Measurements from ENCODE around the gene EXOC3L2. TPM values are rescaled to one million over a fixed set of nuclear protein-coding genes. Genes with fewer than 3 reads are reported as not detected.

EXOC3L2 gene
- total RNA-seq, 1 experiment from 2014 or later = not detected

GRCh38 chr19:45222724-45223123 lies 22.5 kb downstream of the EXOC3L2 start:
- no peak for DNase-seq (ENCODE audit: low spot score)

GRCh38 chr19:45218911-45219743 lies 26.1 kb downstream of the EXOC3L2 start:
- DNase-seq (ENCODE audit: low spot score) = no peak

DNA sequence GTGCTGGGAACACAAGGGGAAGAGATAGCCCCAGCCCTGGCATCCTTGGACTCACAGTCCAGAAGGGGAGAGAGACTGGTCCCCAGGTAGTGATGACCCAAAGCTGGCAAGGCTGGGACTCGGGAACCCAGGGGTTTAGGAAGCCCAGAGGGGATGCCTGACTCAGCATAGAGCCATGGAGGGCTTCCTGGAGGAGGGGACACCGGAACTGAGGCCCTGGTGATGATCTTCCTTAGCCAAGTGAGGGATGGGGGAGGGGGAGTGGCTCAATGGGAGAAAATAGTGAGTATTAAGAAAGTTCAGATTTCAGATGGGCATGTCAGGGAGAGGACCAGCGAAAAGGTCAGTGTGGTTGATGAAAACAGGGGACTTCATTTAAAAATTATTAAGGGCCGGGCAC lies 26.8 kb downstream of the EXOC3L2 start:
- no peak for DNase-seq (ENCODE audit: low spot score)

GRCh38 chr19:45217957-45218334 lies 27.3 kb downstream of the EXOC3L2 start:
- DNase-seq (ENCODE audit: low spot score) = no peak

- no peak for DNase-seq (ENCODE audit: low spot score)
Observed at GRCh38 chr19:45217193-45217956, 27.8 kb downstream of the EXOC3L2 start.

DNA sequence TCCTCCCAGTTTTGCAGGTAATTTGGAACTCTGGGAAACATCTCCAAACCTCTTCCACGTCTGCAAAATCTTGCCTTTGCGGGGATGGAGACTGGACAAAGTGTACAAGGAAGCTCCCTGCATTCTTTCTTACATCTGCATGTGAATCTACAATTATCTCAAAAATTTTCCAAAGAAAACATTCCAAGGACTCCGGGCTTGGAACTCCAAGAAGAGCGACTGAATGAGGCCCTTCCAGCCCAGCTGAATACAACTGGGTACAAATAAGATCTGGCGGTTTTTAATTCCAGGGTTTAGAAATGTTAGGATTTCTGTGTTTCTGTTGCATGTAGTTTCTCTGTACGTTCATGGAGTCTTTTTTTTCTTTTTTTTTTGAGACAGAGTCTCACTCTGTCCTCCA lies 28.5 kb downstream of the EXOC3L2 start:
- no peak for DNase-seq (ENCODE audit: low spot score)

DNA sequence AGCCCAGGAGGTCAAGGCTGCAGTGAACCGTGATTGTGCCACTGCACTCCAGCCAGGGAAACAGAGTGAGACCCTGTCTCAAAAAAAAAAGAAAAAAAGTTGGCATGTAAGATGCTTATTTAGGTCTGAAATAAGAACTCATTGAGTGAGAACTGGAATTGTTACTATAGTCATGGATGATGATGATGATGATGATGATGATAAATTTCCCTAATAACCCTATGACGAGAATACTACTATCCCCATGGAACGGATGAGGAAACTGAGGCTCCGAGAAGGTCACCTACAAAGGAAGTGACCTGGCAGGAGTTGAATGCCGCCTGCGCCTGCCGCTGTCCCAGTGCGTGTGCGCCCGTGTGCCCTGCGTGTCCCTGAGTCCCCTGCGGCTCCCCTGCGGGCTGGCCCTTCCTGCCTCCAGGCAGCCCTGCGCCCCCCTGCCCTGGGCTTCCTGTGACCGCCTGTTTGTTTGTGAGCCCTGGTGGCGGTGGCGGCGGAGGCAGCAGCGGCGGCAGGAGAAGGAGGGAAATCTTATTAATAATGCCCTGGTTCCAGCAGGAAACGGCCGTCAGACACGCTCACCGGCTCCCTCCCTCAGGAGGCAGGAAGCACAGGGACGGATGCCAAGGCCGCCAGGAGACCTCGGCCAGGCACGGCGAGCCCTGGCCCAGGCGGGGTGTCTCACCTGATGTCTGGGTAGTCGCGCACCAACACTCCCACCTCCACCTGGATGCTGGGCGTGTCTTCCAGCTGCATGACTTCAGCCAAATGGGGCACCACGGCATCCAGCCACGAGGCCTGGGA lies 29.6 kb downstream of the EXOC3L2 start:
- DNase-seq (ENCODE audit: low spot score) = no peak

- DNase-seq (ENCODE audit: low spot score) = no peak
Observed at GRCh38 chr19:45213031-45213430, 32.2 kb downstream of the EXOC3L2 start.

- DNase-seq (ENCODE audit: low spot score) = peak; percentile 11
Observed at GRCh38 chr19:45211751-45212381, 33.3 kb downstream of the EXOC3L2 start.

DNA sequence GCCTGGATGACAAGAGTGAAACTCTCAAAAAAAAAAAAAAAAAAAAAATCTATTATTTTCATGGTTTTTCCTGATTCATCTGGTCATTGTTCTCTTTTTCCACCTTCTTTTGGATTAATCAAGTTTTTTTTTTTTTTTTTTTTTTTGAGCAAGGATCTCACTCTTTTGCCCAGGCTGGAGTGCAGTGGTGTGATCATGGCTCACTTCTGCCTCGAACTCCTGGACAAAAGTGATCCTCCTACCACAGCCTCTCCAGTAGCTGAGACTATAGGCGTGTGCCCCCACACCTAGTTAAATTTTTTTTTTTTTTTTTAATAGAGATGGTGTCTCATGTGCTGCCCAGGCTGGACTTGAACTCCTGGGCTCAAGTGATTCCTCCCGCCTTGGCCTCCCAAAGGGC lies 38.9 kb downstream of the EXOC3L2 start:
- no peak for DNase-seq (ENCODE audit: low spot score)

- DNase-seq (ENCODE audit: low spot score) = no peak
Observed at GRCh38 chr19:45205810-45206209, 39.4 kb downstream of the EXOC3L2 start.

GRCh38 chr19:45202637-45203036 lies 42.6 kb downstream of the EXOC3L2 start:
- no peak for DNase-seq (ENCODE audit: low spot score)

DNA sequence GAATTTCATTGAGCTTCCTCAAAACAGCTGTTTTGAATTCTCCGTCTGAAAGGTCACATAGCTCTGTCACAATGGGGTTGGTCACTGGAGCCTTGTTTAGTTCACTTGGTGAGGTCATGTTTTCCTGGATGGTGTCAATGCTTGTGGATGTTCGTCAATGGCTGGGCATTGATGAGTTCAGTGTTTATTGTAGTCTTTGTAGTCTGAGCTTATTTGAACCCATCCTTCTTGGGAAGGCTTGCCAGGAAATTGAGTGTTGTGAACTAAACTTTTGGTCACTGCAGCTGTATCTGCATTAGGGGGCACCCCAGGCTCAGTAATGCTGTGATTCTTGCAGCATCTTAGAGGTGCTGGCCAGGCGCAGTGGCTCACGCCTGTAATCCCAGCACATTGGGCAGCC lies 44.6 kb downstream of the EXOC3L2 start:
- DNase-seq (ENCODE audit: low spot score) = no peak

- DNase-seq (ENCODE audit: low spot score) = no peak
Observed at GRCh38 chr19:45195764-45196163, 49.4 kb downstream of the EXOC3L2 start.

- no peak for DNase-seq (ENCODE audit: low spot score)
Observed at GRCh38 chr19:45191375-45191774, 53.8 kb downstream of the EXOC3L2 start.

DNA sequence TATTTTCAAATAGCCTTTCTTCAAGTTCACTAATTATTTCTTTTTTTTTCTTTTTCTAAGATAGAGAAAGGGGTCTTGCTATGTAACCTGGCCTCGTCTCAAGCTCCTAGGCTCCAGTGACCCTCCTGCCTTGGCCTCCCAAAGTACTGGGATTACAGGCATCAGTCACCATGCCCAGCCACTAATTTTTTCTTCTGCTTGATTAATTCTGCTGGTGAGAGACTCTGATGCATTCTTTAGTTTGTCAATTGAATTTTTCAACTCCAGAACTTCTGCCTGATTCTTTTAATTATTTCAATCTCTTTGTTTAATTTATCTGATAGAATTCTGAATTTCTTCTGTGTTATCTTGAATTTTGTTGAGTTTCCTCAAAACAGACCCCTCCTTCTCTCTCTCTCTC lies 55.2 kb downstream of the EXOC3L2 start:
- DNase-seq (ENCODE audit: low spot score) = no peak

DNA sequence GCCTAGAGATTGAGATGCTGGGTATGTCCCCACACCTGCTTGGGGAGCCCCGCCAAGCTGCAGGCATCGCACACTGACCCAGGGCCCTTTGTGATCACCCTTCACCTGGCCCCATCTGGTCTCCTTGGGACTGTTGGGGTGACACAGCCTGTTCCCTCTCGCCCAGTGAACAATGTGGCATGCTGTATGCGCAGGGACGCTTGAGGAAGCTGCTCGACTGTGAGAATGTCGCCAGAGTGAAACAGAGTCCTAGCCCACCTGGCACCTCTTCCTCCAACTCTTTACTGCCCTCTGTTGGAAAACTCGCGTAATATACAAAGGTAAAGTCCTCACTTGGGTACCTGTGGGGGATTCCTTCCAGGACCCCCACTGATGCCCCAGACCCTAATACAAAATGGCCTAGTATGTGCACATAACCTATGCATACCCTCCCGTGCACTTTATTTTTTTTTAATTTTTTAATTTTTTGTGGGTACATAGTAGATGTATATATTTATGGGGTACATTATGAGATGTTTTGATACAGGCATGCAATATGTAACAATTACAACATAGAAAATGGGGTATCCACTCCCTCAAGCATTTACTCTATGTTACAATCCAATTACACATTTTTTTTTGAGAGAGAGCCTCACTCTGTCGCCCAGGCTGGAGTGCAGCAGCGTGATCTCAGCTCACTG lies 57.6 kb downstream of the EXOC3L2 start:
- no peak for DNase-seq (ENCODE audit: low spot score)

DNA sequence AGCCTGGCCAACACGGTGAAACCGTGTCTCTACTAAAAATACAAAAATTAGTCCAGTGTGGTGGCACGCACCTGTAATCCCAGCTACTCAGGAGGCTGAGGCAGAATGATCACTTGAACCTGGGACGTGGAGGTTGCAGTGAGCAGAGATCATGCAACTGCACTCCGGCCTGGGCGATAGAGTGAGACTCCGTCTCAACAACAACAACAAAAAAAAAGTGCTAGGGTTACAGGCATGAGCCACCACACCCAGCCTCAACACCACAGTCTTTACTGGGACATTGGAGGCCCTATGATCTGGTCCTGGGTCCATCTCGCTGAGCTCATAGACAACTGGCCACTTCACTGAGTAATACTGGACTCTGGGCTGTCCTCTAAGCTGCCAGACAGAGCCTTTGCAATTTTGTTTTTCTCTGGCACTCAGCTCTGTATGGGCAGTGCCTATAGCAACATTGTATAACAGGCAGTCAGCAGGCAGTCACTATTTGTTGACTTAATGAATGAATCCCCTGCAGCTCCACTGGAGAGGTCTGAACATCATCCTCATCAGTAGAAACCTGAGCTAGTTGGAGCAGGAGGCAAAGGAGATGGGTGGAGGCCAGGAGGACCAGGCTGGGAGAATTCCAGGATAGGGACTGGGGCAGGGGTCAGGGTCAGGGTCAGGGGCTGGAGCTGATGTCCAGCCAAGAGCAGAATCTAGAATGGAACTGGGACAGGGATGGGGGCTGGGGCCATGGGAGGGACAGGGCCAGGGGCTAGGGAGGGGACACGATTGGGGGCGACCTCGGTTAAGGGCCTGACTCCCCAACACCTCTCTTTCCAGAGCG lies 58.5 kb downstream of the EXOC3L2 start:
- DNase-seq (ENCODE audit: low spot score) = no peak

- no peak for DNase-seq (ENCODE audit: low spot score)
Observed at GRCh38 chr19:45184115-45184514, 61.1 kb downstream of the EXOC3L2 start.

DNA sequence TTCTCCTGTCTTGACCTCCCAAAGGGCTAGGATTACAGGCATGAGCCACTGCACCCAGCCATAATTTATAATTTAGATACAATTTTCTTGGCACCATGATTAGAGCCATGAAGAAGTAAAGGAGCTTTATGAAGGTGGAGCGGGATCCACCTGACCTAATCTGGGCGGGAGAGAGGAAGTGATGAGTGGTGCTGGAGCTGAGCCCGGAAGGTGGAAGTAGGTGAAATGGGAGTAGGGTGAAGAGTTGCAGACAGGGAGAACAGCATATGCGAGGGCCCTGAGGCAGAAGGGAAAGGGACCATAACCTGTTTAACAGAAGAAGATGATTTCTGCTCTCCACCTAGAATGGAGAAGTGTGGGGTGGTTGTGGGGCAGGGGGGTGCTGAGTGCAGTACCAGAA lies 62.4 kb downstream of the EXOC3L2 start:
- no peak for DNase-seq (ENCODE audit: low spot score)
